CD1c-positive myeloid dendritic cell (primary cell): ENCODE results near the gene ORC3.
"Not testable (repeated sequence)": the region's sequence is repeated elsewhere in the genome, so short reads cannot be mapped to it uniquely, and the experiment has no call there.

ENCODE experiments used
- DNase-seq: peaks from one replicate; pipeline ENCODE4 v3.0.0-alpha.2; 2016; ENCODE audit errors: extremely low spot score

Gene ORC3

DNA sequence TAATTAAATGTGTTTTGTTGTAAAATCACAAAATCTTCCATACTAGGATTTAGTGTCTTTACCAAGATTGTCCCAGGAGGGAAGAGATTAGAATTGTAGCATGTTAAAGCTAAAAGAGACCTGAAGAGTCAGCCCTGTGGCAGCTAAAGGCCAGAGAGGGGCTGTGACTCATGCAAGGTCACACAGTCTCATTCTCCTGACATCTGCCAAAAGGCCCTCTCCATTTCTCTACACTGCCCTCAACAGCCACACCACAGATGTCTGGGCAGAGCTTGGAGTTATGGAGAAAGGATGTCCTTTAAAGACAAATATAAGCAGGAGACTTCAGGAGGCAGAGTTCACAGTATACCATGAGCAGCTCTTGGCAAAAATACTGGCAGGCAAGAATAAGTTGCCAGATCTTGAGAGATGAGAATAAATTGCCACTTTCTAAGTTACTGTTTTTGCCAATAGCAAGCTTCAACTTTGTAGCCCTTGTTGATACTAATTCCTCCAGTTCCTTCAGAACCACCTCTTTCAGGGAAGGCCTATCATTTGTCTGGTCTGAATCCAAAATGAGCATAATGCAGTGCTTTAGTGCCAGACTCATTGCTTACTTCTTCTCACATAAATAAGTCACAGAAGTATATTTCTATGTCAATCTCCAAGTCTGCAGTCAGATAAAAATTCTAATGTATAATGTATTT, 70.4 kb downstream of the ORC3 start:
- no peak for DNase-seq

DNA sequence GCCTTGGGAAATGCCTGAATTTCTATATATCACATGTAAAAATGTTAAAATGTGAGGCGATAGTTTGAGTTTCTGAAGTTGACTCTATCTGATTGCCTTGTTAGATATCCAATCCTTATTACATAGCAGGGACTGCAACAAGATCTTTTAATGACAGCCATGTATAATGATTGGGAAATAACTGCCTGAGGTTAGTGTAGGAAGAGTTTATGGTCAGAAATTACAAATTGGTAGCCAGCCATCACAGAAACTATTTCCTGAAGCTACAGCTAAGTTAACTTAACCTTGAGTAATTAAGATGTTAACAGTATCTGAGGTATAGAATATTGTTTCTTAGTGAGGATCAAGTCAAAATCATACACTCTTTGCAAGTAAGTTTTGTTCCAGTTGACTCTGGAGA, 71.1 kb downstream of the ORC3 start:
- DNase-seq, result no peak

- DNase-seq, result no peak
These were observed 71.6 kb downstream of the ORC3 start for GRCh38 chr6:87661503-87661902.

DNA sequence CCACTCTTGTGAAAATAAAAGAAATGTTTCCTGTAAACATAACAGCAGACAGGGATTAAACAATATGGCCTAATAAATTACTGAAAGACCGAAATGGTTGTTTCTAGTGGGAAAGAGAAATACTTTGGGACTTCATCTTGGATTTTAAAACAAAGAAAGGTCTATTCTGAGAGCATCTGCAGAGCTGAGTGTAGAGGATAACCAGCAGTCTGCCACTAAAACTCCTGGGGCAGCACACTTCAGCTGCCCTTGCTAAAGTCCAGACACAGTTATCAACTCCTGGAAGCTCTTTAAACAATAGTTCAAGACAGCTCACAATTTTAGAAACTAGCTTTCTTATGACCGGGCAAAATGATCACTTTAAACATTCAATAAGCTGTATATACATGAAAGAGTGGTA, 73.5 kb downstream of the ORC3 start:
- no peak for DNase-seq

GRCh38 chr6:87664921-87665485, 75.1 kb downstream of the ORC3 start:
- DNase-seq, result no peak

GRCh38 chr6:87667032-87667431, 77.1 kb downstream of the ORC3 start:
- DNase-seq, result no peak

DNA sequence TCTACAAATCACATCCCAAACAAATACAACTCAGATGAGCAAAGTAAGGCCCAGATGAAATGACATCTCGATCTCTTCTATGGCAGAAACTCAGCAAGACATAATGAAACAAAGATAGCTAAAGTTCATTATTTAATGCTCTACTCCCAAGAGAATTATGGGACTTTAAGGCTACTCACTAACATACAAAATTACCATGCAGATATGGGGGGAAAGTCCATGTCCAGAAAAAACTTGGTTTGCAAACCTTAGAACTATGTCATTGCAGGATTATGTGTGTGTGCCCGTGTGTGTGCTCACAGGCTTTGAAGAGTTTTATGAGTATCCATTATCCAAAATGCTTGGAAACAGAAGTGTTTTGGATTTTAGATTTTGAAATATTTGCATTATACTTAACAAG, 78.1 kb downstream of the ORC3 start:
- DNase-seq, result no peak

GRCh38 chr6:87669051-87669450, 79.1 kb downstream of the ORC3 start:
- DNase-seq, result no peak

DNA sequence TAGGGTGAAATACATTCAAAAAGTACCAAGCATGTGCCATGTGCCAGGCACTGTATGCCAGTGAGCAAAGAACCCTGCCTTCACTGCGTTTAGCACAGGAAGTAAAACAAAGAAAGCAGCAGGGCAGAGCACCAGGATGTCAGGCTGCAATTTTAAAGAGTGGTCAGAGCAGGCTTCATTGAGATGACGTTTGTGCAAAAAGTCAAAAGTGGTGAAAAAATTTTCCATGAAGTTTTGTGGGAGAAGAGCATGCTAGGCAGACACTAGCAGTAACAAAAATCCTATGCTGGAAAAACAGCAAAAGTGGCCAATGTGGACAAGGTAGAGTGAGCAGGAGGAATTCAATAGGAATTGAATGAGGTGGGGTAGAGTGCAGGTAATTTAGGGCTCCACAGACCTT, 80.8 kb downstream of the ORC3 start:
- no peak for DNase-seq

DNA sequence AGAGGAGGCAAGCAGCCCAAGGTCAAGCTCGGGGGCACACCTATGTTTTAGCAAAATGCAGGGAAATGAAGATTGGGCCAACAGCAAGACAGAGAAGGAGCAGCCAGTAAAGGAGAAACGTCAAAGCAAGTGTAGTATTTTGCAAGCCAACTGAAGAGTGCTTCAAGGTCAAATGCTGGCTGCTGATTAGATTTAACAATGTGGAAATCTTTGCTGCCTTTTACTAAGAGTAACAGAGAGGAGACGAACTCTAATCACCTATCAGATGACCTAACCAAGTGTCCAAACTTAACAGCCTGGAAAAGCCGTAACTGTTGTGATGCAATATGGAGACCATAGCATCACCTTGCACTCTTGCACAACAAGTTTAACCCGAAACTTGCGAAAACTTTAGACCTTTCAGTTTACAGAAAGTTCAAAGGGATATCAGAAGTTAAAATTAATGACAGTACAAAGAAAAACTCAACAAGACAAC, 81.7 kb downstream of the ORC3 start:
- DNase-seq, result peak; percentile 25

GRCh38 chr6:87672641-87673040, 82.7 kb downstream of the ORC3 start:
- DNase-seq, result no peak

GRCh38 chr6:87673237-87673636, 83.3 kb downstream of the ORC3 start:
- DNase-seq, result no peak

DNA sequence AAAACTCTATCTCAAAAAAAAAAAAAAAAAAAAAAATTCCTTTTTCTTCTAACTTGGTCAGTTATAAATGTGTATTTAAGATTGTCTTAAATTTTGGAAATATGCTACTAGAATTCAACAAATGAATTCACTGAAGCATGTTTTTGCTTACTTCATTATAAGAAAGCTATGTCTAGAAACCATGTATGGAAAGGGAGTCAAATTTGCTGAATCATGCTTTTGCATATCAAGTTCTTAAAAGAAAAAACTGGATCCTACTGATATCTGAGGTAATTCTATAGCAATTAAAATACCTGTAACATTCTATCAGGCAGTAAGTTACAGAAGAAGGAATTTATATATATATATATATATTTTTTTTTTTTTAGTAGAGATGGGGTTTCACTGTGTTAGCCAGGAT, 84.4 kb downstream of the ORC3 start:
- DNase-seq, result no peak

DNA sequence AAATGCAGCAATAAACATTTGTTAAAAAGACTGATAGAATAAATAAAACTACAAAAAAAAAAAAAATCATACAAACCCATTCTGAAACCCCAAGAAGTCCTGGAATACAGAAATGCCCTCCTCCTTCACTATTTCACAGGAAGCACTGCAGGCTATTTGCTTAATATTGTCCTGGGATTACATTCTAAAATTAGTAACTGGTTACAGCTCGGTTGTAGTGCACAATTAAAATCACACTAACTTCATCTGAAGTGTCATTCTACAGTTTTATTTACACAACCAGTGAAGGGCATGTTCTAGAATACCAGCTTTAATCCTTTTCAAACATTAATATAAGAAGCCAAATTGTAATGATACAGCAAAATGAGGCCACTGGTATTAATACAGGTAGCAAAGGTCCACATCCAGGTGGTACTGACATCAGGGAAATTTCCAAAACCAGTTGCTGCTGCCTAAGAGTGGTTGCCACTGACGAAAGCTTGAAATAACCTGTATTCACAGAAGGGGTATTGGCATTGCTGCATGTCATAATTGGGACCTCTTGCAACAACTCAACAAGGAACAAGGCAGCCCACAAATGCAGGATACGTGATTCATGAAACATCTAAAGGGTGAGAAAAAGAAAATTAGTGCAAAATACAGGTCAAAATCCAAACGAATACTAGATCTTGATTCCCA, 85.2 kb downstream of the ORC3 start:
- DNase-seq, result no peak

DNA sequence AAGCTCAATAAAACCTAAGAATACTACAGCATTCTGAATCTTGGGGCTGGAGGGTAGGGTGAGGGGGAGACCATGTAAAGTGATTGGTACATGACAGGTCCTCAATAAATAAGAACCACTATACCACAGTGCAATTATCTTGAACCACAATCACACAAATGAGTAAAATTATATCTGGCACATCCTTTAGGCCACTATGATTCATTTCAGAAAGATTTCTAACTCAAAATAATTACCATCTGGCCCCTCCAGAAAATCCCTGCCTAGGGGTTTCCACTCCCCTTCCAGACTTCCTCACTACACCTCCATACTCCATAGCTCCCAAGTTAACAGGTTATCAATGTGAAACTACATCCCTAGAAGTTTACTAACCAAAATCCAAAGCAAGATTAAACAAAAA, 92.4 kb downstream of the ORC3 start:
- no peak for DNase-seq

- no peak for DNase-seq
These were observed 94.0 kb downstream of the ORC3 start for GRCh38 chr6:87683890-87684289.

GRCh38 chr6:87684895-87685654, 95.1 kb downstream of the ORC3 start:
- DNase-seq, result no peak

- not testable (repeated sequence) for DNase-seq
These were observed 96.8 kb downstream of the ORC3 start for GRCh38 chr6:87686636-87687205.

GRCh38 chr6:87687296-87687695, 97.4 kb downstream of the ORC3 start:
- DNase-seq, result no peak

- DNase-seq, result not testable (repeated sequence)
These were observed 98.0 kb downstream of the ORC3 start for GRCh38 chr6:87687893-87688292.

- peak; percentile 40 for DNase-seq
These were observed 100.5 kb downstream of the ORC3 start for GRCh38 chr6:87690441-87690840.

GRCh38 chr6:87692086-87692485, 102.2 kb downstream of the ORC3 start:
- no peak for DNase-seq
